Tibial nerve (tissue), 3 donors: ENCODE results near the gene L3MBTL4.

Source experiments
- CTCF ChIP-seq, 5 experiments: fragments of 200-600 bp in 3 of 5; fragments of 450-650 bp in 2 of 5; sonication (generic) in 3 of 5; IDR thresholded peaks; one replicate each; pipeline ENCODE4 v1.5.1; 2016 to 2019; ENCODE audit warnings: antibody characterized with exemption in 5 of 5, mild to moderate bottlenecking in 3 of 5, moderate library complexity in 2 of 5
- POLR2A ChIP-seq, 2 donors: fragments of 450-650 bp; IDR thresholded peaks; one replicate each; pipeline ENCODE4 v1.6.1; 2017; ENCODE audit warnings: antibody characterized with exemption in 2 of 2, mild to moderate bottlenecking in 2 of 2, moderate library complexity in 2 of 2

- TF ChIP-seq CTCF (IDR thresholded peaks at IDR 0.05): no peak
- no peak for TF ChIP-seq POLR2A (IDR thresholded peaks at IDR 0.05)
These were observed 483.9 kb downstream of the L3MBTL4 start for GRCh38 chr18:5930789-5931188.
